Calu3 (cell line): ENCODE data around the gene UNC45A. TPM values are rescaled to one million over a fixed set of nuclear protein-coding genes. Genes with fewer than 3 reads are reported as not detected.

Experiments
- BruUV-seq: library from RNA; stranded (reverse); fragments of 400-500 nt; replicated peaks from 2 replicates; lab custom pipeline; 2021; lab: Mats Ljungman, UMichigan
- CTCF ChIA-PET: fragments of 300-600 bp; sonication (Branson Sonifier 250); formaldehyde crosslinking; loops from one replicate; lab custom pipeline; 2022; ENCODE audit warnings: antibody characterized with exemption; lab: Charles Lee
- DNase-seq: peaks from one replicate; pipeline ENCODE4 v3.0.0; 2022
- H3K27ac Mint-ChIP-seq: one replicate; pipeline ENCODE4 v1.8.0; 2022; ENCODE audit warnings: mixed read lengths; ENCODE audit not compliant: unreplicated experiment
- H3K27me3 Mint-ChIP-seq: one replicate; pipeline ENCODE4 v1.8.0; 2022; ENCODE audit warnings: mixed read lengths; ENCODE audit not compliant: unreplicated experiment
- H3K36me3 Mint-ChIP-seq: one replicate; pipeline ENCODE4 v1.8.0; 2022; ENCODE audit warnings: mild to moderate bottlenecking, moderate library complexity, mixed read lengths; ENCODE audit not compliant: insufficient read depth, unreplicated experiment
- H3K4me1 Mint-ChIP-seq: one replicate; pipeline ENCODE4 v1.8.0; 2022; ENCODE audit warnings: mild to moderate bottlenecking, low read depth, mixed read lengths; ENCODE audit not compliant: unreplicated experiment
- H3K4me3 Mint-ChIP-seq: one replicate; pipeline ENCODE4 v1.8.0; 2022; ENCODE audit warnings: mild to moderate bottlenecking, low read depth, moderate library complexity, mixed read lengths; ENCODE audit not compliant: unreplicated experiment
- H3K9me3 Mint-ChIP-seq: one replicate; pipeline ENCODE4 v1.8.0; 2022; ENCODE audit warnings: low read depth, mixed read lengths; ENCODE audit not compliant: unreplicated experiment
- CTCF ChIP-seq: fragments of 200-600 bp; IDR thresholded peaks from one replicate; pipeline ENCODE4 v1.8.0; 2022; ENCODE audit warnings: antibody characterized with exemption; ENCODE audit not compliant: unreplicated experiment
- intact Hi-C: fragments of 100-400 bp; cut with micrococcal nuclease; formaldehyde crosslinking; loops from one replicate; pipeline ENCODE4 v1.10.0; 2022; ENCODE audit not compliant: unreplicated experiment
- total RNA-seq: library from RNA; stranded (reverse); gene quantifications from 2 replicates; pipeline ENCODE4 v1.2.3, GENCODE V29; 2022

UNC45A gene
- total RNA-seq, 1 experiment from 2014 or later, result 66.5 TPM

- H3K4me3 Mint-ChIP-seq, result no peak overlapping the region
- CTCF ChIA-PET, result interaction anchor here (0.8 kb wide), 1 partner anchor 43 kb away, joined by 4 read pairs; no protein-coding TSS in a partner anchor
- BruUV-seq, result no TSS peak
These were observed 55.4 kb downstream of the UNC45A start for GRCh38 chr15:90990446-90990845.

GRCh38 chr15:90991587-90992285, 56.7 kb downstream of the UNC45A start:
- Mint-ChIP-seq H3K27me3 (no peaks in the 10 kb centered on the region), H3K4me3 (peak overlapping the region; percentile 92), H3K9me3 (no peaks in the 10 kb centered on the region), H3K27ac (peak overlapping the region; percentile 99), H3K4me1 (peaks cover 38% of the 10 kb centered on the region), H3K36me3 (peaks cover 51% of the 10 kb centered on the region)
- CTCF ChIA-PET, result no interaction called here
- no peak for TF ChIP-seq CTCF
- no TSS peak for BruUV-seq
- intact Hi-C loops, result no loop called here
- no peak for DNase-seq

More at GRCh38 chr15:90990446-90990845, 55.4 kb downstream of the UNC45A start:
- H3K9me3 Mint-ChIP-seq, result no peaks in the 10 kb centered on the region
- intact Hi-C loops, result no loop called here
- no peaks in the 10 kb centered on the region for H3K27me3 Mint-ChIP-seq
- no peak for TF ChIP-seq CTCF
- peaks cover 52% of the 10 kb centered on the region for H3K36me3 Mint-ChIP-seq
- DNase-seq, result no peak
- no peak overlapping the region for H3K27ac Mint-ChIP-seq
- H3K4me1 Mint-ChIP-seq, result peaks cover 38% of the 10 kb centered on the region

GRCh38 chr15:90994059-90994416, 59.0 kb downstream of the UNC45A start:
- no TSS peak for BruUV-seq
- peak overlapping the region; percentile 99 for H3K27ac Mint-ChIP-seq
- peaks cover 16% of the 10 kb centered on the region for H3K4me1 Mint-ChIP-seq
- no peak for DNase-seq
- TF ChIP-seq CTCF, result no peak
- intact Hi-C loops, result no loop called here
- H3K27me3 Mint-ChIP-seq, result no peaks in the 10 kb centered on the region
- peak overlapping the region; percentile 92 for H3K4me3 Mint-ChIP-seq
- CTCF ChIA-PET, result interaction anchor here (0.5 to 1.1 kb wide), 7 partner anchors 16 to 525 kb away, joined by 3 to 6 read pairs (median 4); partner anchors contain the start of genes HDDC3 and VPS33B
- H3K36me3 Mint-ChIP-seq, result peaks cover 53% of the 10 kb centered on the region
- no peaks in the 10 kb centered on the region for H3K9me3 Mint-ChIP-seq

GRCh38 chr15:90994417-90995311, 59.6 kb downstream of the UNC45A start, which contains the start of gene PRC1:
PRC1 (minus strand) TSS chr15:90994535; CDS start chr15:90994417, 118 bp downstream.
- Mint-ChIP-seq H3K4me3 (peak within 1 kb of the TSS; percentile 92), H3K27ac (peak within 1 kb of the TSS; percentile 99), H3K36me3 (peaks cover 55% of the 10 kb centered on the region), H3K27me3 (no peaks in the 10 kb centered on the region), H3K4me1 (peaks cover 16% of the 10 kb centered on the region), H3K9me3 (no peaks in the 10 kb centered on the region)
- CTCF ChIA-PET, result interaction anchor here (0.5 to 1.0 kb wide), 5 partner anchors 17 to 524 kb away, joined by 3 to 6 read pairs (median 5); partner anchors contain the start of genes HDDC3 and VPS33B
- intact Hi-C loops, result no loop called here
- no peak for TF ChIP-seq CTCF
- peak; percentile 100 for DNase-seq
- TSS peak; percentile 86 for BruUV-seq
